GM12874 (cell line): Measurements from ENCODE around the gene ANO2.
A peak's percentile ranks its signal among the peaks of the same experiment; 100 is the strongest.

Experiments
- CTCF ChIP-seq: IDR thresholded peaks from 2 replicates; pipeline ENCODE4 v1.5.1; 2011; ENCODE audit warnings: low read depth, mild to moderate bottlenecking, control low read depth, low read length, moderate library complexity; ENCODE audit not compliant: insufficient read depth

ANO2 gene

GRCh38 chr12:5654019-5654418 is 291.0 kb downstream of the ANO2 start:
- no peak for TF ChIP-seq CTCF

- TF ChIP-seq CTCF = no peak
These were observed 294.1 kb downstream of the ANO2 start for GRCh38 chr12:5650829-5651461.

- no peak for TF ChIP-seq CTCF
These were observed 294.8 kb downstream of the ANO2 start for GRCh38 chr12:5650281-5650680.

- peak; percentile 23; the same call in 1 of the 2 replicates for TF ChIP-seq CTCF
These were observed 296.2 kb downstream of the ANO2 start for GRCh38 chr12:5648692-5649359.

GRCh38 chr12:5643266-5643665 is 301.8 kb downstream of the ANO2 start:
- no peak for TF ChIP-seq CTCF

GRCh38 chr12:5637698-5638097 is 307.4 kb downstream of the ANO2 start:
- TF ChIP-seq CTCF = no peak

- TF ChIP-seq CTCF = no peak
These were observed 308.2 kb downstream of the ANO2 start for GRCh38 chr12:5636907-5637306.
